HuH-7.5 (cell line): ENCODE measurements around the gene PFKL.

ENCODE experiments used
- DNase-seq: peaks from one replicate; pipeline ENCODE4 v3.0.0; 2011; ENCODE audit warnings: low spot score

PFKL gene

DNA sequence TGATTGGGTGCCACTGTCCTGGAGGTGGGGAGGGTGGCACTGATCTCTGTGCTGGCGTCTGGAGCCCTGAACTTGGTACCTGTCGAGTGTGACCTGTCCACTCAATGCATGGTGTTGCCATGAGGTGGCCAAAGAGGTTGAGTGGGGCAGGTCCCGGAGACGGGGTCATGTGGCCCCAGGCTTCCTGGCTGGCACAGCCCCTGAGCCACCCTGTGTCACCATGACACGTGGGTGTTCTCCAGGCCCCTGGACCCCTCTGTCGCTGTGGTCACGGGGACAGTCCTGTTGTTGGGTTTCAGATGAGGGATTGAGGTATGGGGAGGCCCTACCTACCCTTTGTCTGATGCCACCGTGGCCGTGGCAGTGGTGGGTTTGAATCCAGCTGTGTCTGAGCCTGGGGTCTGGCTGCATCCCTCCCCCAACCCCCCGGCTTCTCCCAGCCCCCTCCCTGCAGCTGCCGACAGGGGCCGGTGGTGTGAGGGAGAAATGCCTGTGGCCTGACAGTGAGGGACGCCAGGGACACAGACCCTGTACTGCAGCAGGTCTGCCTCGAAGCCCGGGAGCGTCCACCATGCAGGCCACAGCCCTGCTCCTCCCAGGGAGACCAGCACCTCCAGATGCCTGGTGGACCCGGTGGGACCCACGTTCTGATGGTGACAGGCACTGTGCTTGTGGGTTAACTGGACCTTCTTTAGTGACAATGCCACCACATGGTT lies 65.6 kb downstream of the PFKL start:
- no peak for DNase-seq

DNA sequence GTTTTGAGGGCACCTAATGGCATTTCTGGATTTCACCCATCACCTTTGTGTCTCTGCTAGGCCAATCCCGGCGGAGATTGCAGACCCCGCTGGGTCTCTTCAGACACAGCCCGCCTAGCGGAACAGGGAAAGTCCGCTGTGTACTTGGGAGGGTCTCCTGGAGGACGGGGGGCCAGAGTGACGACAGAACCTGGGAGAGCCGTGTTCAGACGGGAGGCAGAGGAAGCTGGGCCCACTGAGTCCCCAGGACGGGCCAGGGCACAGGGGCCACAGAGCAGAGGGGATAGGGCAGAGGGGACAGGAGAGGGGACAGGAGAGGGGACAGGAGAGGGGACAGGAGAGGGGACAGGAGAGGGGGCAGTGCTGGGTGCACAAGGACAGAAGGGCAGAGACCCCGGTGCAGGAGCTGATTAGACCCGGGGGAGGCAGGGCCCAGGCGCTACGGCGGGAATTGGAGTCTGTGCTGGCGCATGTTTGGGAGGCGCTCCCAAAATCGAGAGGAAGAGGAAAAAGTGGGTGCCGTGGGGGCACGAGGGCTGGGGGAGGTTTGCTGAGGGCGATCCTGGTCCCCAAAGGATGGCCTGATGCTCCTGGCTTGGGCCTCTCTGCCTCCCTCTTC lies 66.2 kb downstream of the PFKL start:
- no peak for DNase-seq

- no peak for DNase-seq
Measured at GRCh38 chr21:44366586-44367211, 66.8 kb downstream of the PFKL start.

- DNase-seq, result no peak
Measured at GRCh38 chr21:44368711-44369446, 69.0 kb downstream of the PFKL start.

DNA sequence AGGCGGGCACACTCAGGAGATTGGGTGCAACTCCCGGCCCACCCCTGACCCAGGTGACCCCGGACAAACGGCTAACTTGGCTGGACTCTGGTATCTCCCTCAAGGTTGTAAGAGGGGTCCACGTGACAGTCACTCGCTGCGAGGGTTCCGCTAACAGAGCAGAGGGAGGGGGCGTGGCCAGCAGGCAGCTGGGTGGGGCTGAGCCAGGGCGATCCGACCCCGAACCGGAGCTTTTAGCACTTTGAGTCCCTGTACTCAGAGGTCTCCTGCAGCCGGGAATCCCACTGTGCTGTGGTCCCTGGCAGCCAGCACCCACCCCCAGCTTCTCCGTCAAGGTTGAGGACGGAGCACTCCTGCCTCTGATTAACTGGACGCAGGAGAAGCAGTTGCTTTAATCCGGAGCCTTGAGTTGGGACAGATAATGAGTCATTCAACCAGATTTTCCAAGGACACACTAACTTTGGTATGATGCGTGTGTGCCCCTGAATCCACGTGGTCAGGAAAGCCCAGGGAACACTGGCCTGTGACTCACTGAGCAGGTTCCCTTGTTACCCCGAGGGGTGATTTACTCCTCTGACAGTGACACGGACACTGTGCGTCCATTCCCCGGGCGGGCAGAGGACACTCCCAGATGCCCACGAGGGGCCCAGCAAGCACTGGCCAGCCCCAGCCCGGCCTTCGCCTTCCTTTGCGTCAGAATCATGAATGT lies 70.3 kb downstream of the PFKL start:
- DNase-seq, result peak; percentile 40

DNA sequence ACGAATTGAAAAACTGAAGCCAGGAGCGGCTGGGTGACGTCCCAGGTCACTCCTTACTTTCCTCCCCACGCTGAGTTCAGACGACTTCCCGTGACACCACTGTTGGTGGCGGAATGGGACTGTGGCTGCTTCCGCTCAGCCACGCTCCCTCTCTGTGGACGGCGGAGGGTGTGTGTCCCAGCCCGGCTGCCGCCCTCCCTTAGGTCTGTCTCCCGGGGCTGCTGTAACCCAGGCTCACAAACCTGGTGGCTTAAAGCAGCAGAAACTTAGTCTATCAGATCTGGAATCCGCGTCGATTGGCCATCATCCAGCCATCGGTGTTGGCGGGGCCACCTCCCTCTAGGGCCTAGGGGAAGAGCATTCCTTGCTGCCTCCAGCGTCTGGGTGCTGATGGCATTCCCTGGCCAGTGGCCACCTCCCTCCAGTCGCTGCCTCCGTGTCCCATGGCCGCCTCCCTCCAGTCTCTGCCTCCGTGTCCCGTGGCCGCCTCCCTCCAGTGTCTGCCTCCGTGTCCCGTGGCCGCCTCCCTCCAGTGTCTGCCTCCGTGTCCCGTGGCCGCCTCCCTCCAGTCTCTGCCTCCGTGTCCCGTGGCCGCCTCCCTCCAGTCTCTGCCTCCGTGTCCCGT lies 71.0 kb downstream of the PFKL start:
- DNase-seq, result no peak

DNA sequence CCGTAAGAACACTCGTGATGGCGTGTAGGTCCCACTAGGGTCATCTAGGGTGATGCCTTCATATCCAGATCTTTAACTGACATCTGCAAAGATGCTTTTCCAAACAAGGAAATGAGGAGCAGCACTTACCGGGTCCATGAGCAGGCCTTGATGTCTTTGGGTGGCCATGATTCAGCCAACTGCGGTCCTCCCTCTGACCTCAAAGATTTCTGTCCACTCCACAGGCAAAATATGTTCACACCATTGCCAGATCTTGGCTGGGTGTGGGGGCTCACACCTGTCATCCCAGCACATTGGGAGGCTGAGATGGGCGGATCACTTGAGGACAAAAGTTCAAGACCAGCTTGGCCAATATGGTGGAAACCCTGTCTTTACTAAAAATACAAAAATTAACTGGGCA lies 71.7 kb downstream of the PFKL start:
- no peak for DNase-seq

DNA sequence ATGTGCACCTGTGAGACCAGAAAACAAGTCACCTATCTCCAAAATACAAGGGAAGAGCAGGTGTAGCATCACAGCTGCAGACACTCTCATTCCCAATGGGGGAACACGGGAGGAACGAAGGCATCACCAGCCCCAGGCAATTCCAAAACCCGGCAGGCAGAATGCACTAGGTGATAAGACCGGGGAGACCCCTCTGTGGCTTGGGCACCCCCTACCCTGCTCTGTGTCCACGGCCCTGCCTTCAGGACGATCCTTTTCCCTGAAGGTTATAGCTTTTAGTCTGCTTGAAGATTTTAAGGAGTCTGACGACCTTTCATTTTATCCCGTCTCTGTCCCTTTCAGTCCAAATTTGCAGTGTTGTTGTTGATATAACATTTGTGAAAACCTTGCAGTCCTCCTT lies 72.8 kb downstream of the PFKL start:
- DNase-seq, result no peak

- no peak for DNase-seq
Measured at GRCh38 chr21:44374601-44375280, 74.9 kb downstream of the PFKL start.

DNA sequence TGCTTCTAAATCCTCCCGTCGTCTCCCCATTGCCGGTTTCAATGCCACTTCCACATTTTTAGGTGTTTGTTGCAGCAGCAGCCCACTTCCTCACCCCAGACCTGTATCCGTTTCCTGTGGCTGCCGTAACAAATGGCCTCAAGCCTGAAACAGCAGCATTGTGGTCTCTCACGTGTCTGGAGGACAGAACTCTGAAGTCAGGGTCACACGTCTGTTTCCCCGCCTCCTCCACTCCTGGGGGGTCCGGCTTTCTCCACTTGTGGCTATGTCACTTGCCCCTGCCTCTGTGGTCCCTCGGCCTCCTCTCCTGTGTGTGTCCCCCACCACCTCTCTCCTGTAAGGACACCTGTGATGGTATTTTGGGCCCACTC lies 75.4 kb downstream of the PFKL start:
- DNase-seq, result no peak

- DNase-seq, result no peak
Measured at GRCh38 chr21:44375761-44376241, 75.9 kb downstream of the PFKL start.

- no peak for DNase-seq
Measured at GRCh38 chr21:44376606-44377005, 76.8 kb downstream of the PFKL start.
